Fibroblast of lung (primary cell): ENCODE measurements around the gene LRRC8E. TPM values are rescaled to one million over a fixed set of nuclear protein-coding genes. Genes with fewer than 3 reads are reported as not detected.

Experiments
- DNase-seq, 2 donors: peaks; one replicate each; pipeline versions ENCODE4 v3.0.0 to v3.0.0-alpha.2; 2010; ENCODE audit warnings: low read depth in 2 of 2
- H2AFZ ChIP-seq: 2 replicates; pipeline ENCODE4 v1.5.1; 2012; ENCODE audit warnings: low read length, control low read depth, inconsistent platforms
- H3K27ac ChIP-seq: 2 replicates; pipeline ENCODE4 v1.5.1; 2011; ENCODE audit warnings: low read length, control low read depth; ENCODE audit not compliant: insufficient read depth
- H3K27me3 ChIP-seq: 2 replicates; pipeline ENCODE4 v1.5.1; 2011; ENCODE audit warnings: mild to moderate bottlenecking, low read length; ENCODE audit not compliant: control insufficient read depth, insufficient read depth
- H3K36me3 ChIP-seq: 2 replicates; pipeline ENCODE4 v1.5.1; 2011; ENCODE audit warnings: low read length; ENCODE audit not compliant: control insufficient read depth, insufficient read depth
- H3K4me1 ChIP-seq: 2 replicates; pipeline ENCODE4 v1.5.1; 2011; ENCODE audit warnings: low read length; ENCODE audit not compliant: control insufficient read depth, insufficient read depth; ENCODE audit errors: extremely low read depth
- H3K4me2 ChIP-seq: 2 replicates; pipeline ENCODE4 v1.5.1; 2011; ENCODE audit warnings: low read length, control low read depth; ENCODE audit not compliant: insufficient read depth; ENCODE audit errors: extremely low read depth
- H3K4me3 ChIP-seq, 4 experiments: fragments of 200-600 bp in 1 of 4; sonication (generic) in 1 of 4; replicated peaks in 1 of 4; 2 replicates each; pipeline ENCODE4 v1.5.1; 2011 to 2016; ENCODE audit warnings: low read length in 4 of 4, low read depth in 3 of 4, mild to moderate bottlenecking in 3 of 4, control low read depth in 2 of 4, inconsistent platforms in 1 of 4, mixed read lengths in 1 of 4; ENCODE audit not compliant: insufficient read depth in 1 of 4; ENCODE audit errors: control extremely low read depth in 1 of 4
- H3K79me2 ChIP-seq: 2 replicates; pipeline ENCODE4 v1.5.1; 2012; ENCODE audit warnings: mild to moderate bottlenecking, low read length, inconsistent platforms; ENCODE audit not compliant: control insufficient read depth, insufficient read depth
- H3K9ac ChIP-seq: 2 replicates; pipeline ENCODE4 v1.5.1; 2011; ENCODE audit warnings: mild to moderate bottlenecking, low read length, control low read depth; ENCODE audit not compliant: insufficient read depth
- H3K9me3 ChIP-seq: 2 replicates; pipeline ENCODE4 v1.5.1; 2012; ENCODE audit warnings: low read depth, low read length; ENCODE audit not compliant: control insufficient read depth, insufficient read depth
- H4K20me1 ChIP-seq: 2 replicates; pipeline ENCODE4 v1.5.1; 2011; ENCODE audit warnings: low read length; ENCODE audit not compliant: control insufficient read depth, insufficient read depth; ENCODE audit errors: extremely low read depth
- EZH2 ChIP-seq: IDR thresholded peaks from 2 replicates; pipeline ENCODE4 v1.5.1; 2012; ENCODE audit warnings: low read length, control low read depth, mild to moderate bottlenecking; ENCODE audit errors: missing control alignments
- polyA plus RNA-seq, 2 donors: library from polyadenylated mRNA; depleted of rRNA in 1 of 2; stranded (reverse) in 1 of 2; unstranded in 1 of 2; fragments of >200 nt; gene quantifications; 2 replicates each; pipeline ENCODE4 v1.2.1, GENCODE V29; 2011 to 2012; ENCODE audit warnings: missing spikeins in 1 of 2
- total RNA-seq: library from RNA; depleted of rRNA; stranded (reverse); fragments of >200 nt; gene quantifications from 2 replicates; pipeline ENCODE4 v1.2.1, GENCODE V29; 2014
- TF ChIP-seq, protein P1 (sequence below), 2 donors: IDR thresholded peaks in 1 of 2; conservative IDR thresholded peaks in 1 of 2; 1 replicate in 1 of 2; 2 replicates in 1 of 2; pipeline ENCODE4 v1.5.1; 2011 to 2012; ENCODE audit warnings: low read length in 2 of 2, control low read depth in 1 of 2, inconsistent platforms in 1 of 2, low read depth in 1 of 2, mild to moderate bottlenecking in 1 of 2

LRRC8E gene
- total and polyA plus RNA-seq, 2 donors (not counting 1 experiment from before 2014, with no cell fraction given), result 3.0 to 3.7 TPM

DNA sequence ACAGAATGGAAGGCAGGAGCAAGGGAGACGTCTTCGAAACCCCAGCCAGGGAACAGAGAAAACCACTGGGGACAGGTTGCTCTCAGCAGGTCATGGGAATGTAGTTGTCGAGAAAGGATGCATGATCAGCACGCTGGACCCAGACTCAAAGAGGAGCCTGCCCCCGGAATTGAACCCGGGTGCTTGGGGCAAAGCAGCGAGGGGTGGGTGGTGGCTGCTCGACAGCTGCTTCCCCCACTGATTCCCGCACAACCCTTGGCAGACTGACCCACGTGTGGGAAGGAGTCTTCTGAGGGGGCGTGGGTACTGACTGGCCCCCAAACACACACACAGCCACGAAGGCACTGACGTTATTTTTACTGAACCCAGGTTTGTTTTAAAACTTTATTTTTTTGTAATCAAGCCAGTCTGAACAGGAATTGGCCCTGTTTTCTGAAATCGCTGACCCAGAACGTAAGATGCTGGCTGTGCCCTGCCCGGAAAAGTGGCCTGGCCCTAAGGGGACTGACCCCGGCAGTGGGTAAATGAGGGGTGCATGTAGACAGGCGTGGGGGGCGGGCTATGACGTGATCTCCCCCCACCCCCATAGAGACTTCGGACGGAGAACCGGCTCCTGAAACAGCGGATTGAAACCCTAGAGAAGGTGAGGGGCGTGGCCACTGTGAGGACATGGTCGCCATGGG, 32.7 kb upstream of the LRRC8E start:
- no peak overlapping the region for H3K4me3 ChIP-seq
- no peak overlapping the region for H3K27ac ChIP-seq
- H4K20me1 ChIP-seq, result no peaks in the 10 kb centered on the region
- H2AFZ ChIP-seq, result no peak overlapping the region
- no peaks in the 10 kb centered on the region for H3K36me3 ChIP-seq
- H3K4me2 ChIP-seq, result no peak overlapping the region
- H3K27me3 ChIP-seq, result no peaks in the 10 kb centered on the region
- no peaks in the 10 kb centered on the region for H3K79me2 ChIP-seq
- TF ChIP-seq, protein P1, sequence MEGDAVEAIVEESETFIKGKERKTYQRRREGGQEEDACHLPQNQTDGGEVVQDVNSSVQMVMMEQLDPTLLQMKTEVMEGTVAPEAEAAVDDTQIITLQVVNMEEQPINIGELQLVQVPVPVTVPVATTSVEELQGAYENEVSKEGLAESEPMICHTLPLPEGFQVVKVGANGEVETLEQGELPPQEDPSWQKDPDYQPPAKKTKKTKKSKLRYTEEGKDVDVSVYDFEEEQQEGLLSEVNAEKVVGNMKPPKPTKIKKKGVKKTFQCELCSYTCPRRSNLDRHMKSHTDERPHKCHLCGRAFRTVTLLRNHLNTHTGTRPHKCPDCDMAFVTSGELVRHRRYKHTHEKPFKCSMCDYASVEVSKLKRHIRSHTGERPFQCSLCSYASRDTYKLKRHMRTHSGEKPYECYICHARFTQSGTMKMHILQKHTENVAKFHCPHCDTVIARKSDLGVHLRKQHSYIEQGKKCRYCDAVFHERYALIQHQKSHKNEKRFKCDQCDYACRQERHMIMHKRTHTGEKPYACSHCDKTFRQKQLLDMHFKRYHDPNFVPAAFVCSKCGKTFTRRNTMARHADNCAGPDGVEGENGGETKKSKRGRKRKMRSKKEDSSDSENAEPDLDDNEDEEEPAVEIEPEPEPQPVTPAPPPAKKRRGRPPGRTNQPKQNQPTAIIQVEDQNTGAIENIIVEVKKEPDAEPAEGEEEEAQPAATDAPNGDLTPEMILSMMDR (conservative IDR thresholded peaks at IDR 0.05 in 1 of 2, IDR thresholded peaks at IDR 0.05 in 1 of 2; ENCODE audit: low read depth in 1 of 2, low read length in 2 of 2), result no peak
- TF ChIP-seq EZH2, result no peak
- H3K4me1 ChIP-seq, result no peaks in the 10 kb centered on the region
- H3K9me3 ChIP-seq, result no peaks in the 10 kb centered on the region
- no peak overlapping the region for H3K9ac ChIP-seq
- DNase-seq, result no peak

DNA sequence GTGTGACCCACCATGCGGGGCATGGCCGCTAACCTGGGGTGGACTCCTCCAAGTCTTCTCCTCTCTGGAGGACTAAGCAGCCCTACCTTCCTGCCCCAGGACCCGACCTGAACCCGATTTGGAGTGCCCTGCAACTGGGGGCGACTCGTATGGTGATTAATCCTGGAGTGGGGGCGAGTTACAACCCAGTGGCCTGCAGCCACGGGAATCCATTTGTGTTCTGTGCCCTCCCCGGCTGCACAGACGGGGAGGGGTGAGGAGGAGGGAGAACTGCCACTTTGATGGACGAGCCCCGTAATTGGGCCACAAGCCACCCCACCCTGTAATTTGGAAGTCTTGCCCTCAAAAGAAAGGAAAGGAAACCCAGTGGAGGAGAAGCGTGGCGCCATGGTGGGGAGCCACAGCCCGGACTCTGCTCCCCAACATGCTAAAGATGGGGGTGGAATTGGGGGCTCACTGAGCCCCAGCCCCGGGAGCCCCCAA, 32.2 kb upstream of the LRRC8E start:
- TF ChIP-seq, protein P1 (conservative IDR thresholded peaks at IDR 0.05 in 1 of 2, IDR thresholded peaks at IDR 0.05 in 1 of 2; ENCODE audit: low read depth in 1 of 2, low read length in 2 of 2), result no peak
- TF ChIP-seq EZH2, result no peak
- no peak for DNase-seq
- H2AFZ ChIP-seq, result no peak overlapping the region
- H3K27me3 ChIP-seq, result no peaks in the 10 kb centered on the region
- no peak overlapping the region for H3K27ac ChIP-seq
- no peak overlapping the region for H3K9ac ChIP-seq
- no peaks in the 10 kb centered on the region for H3K4me1 ChIP-seq
- H3K79me2 ChIP-seq, result no peaks in the 10 kb centered on the region
- H3K36me3 ChIP-seq, result no peaks in the 10 kb centered on the region
- H3K9me3 ChIP-seq, result no peaks in the 10 kb centered on the region
- H3K4me3 ChIP-seq, result no peak overlapping the region
- H4K20me1 ChIP-seq, result no peaks in the 10 kb centered on the region
- no peak overlapping the region for H3K4me2 ChIP-seq

DNA sequence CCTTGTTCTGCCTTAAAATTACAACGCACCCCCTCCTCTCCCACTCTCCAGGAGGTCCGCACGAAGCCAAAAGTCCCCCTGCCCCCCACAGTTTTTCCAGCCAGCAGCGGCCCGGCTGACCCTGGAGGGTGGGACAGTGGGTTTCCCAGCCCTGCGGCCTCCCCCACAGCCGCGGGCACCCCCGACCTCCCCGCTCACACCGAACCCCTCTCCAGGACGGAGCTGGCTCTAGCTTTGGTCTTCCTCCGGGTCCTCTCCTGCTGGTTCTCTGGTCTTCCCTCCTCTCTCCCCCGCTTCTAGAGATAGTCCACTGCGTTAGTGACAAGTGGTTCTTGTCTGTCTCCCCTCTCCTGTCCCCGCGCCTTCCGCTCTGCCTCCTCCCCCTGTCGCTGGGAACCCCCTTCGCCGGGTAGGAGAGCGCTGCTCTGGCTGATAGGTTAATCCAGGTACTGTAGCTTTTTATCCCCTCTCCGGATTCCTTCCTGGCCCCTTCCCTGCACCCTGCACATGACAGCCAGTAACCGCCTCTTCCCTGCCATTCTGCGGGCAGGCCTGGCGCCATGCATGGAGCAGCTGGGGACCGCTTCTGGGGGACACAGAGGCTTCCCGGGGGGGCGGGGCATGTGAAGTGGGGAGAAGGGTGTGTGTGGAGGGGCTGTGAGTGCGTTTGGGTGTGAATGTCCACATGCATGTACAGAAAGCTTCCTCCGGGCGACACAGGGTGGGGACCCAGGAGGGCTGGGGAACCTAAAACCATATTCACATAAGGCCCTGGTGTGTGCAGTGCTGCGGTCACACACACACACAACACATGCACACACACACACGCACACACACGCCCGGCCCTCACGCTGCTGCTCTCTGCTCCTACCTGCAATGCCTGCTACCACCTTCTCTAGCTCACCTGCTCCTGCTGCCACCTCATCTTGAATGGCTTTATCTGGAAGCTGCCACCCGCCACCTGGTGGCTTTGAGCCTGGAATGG, 31.3 kb upstream of the LRRC8E start:
- Histone ChIP-seq H3K79me2 (no peaks in the 10 kb centered on the region), H2AFZ (no peak overlapping the region), H3K36me3 (no peaks in the 10 kb centered on the region), H3K27ac (no peak overlapping the region), H3K9ac (no peak overlapping the region), H4K20me1 (no peaks in the 10 kb centered on the region), H3K4me1 (no peaks in the 10 kb centered on the region), H3K9me3 (no peaks in the 10 kb centered on the region), H3K27me3 (no peaks in the 10 kb centered on the region), H3K4me2 (no peak overlapping the region), H3K4me3 (no peak overlapping the region)
- no peak for TF ChIP-seq EZH2
- TF ChIP-seq, protein P1 (conservative IDR thresholded peaks at IDR 0.05 in 1 of 2, IDR thresholded peaks at IDR 0.05 in 1 of 2; ENCODE audit: low read depth in 1 of 2, low read length in 2 of 2), result no peak
- DNase-seq, result no peak
